ENCODE data around the gene EIF2S1. TPM values are rescaled to one million over a fixed set of nuclear protein-coding genes. Genes with fewer than 3 reads are reported as not detected.

Gene EIF2S1
- total and polyA plus RNA-seq, 4 donors, result 32.3 to 84.6 (median 70.1) TPM

DNA sequence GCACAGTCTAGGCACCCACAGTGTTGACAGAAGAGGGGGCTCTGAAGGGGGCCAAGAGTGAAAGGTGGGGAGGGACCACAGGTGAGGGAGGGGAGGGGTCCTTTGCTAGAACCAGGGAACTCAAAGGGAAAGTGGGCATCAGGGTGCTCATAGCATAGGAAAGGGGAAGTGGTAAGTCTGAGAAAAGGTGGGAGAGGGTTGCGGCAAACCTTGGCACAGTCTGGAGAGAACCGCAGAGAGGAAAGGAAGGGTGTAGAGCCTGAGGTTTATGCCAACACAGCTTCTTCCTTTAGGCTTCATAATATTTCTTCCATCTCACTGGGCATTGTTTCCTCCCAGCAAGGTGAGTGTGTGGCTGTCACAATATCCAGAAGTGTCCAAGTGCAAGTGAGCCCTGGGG is 63.3 kb downstream of the EIF2S1 start:
- Histone ChIP-seq H3K4me1 (ENCODE audit: control insufficient read depth in 4 of 4, insufficient read depth in 4 of 4, low read length in 3 of 4) (peaks cover 0 to 6% (median 2%) of the 10 kb centered on the region in 4 donors), H3K27ac (ENCODE audit: low read depth in 1 of 2, low read length in 2 of 2) (no peak overlapping the region), H3K9ac (ENCODE audit: low read depth in 1 of 2, low read length in 2 of 2) (no peak overlapping the region), H3K36me3 (ENCODE audit: control insufficient read depth in 4 of 4, insufficient read depth in 3 of 4, low read depth in 1 of 4, low read length in 3 of 4) (no peaks in the 10 kb centered on the region), H3K27me3 (ENCODE audit: control insufficient read depth in 4 of 4, insufficient read depth in 4 of 4, low read length in 3 of 4) (peaks cover 0 to 3% (median 0%) of the 10 kb centered on the region in 4 donors), H3K4me3 (ENCODE audit: low read depth in 1 of 3, low read length in 3 of 3) (no peak overlapping the region), H3K9me3 (ENCODE audit: control insufficient read depth in 4 of 4, low read length in 3 of 4) (no peaks in the 10 kb centered on the region)
- no peak for DNase-seq (ENCODE audit: low spot score)
- 71% methylated on average over 2 of the region's 2 CpGs for WGBS
- TF ChIP-seq RAD21 (IDR thresholded peaks at IDR 0.05) (no peak), EGR1 (IDR thresholded peaks at IDR 0.05; ENCODE audit: low read depth in 2 of 2) (no peak), RXRA (IDR thresholded peaks at IDR 0.05) (no peak), FOXA2 (IDR thresholded peaks at IDR 0.05) (no peak), GABPA (IDR thresholded peaks at IDR 0.05 in 1 of 2, conservative IDR thresholded peaks at IDR 0.05 in 1 of 2) (no peak), HNF4A (conservative IDR thresholded peaks at IDR 0.05) (no peak), SP1 (IDR thresholded peaks at IDR 0.05) (no peak), NR2F2 (IDR thresholded peaks at IDR 0.05) (no peak), TAF1 (conservative IDR thresholded peaks at IDR 0.05) (no peak), FOXA1 (IDR thresholded peaks at IDR 0.05) (no peak), YY1 (IDR thresholded peaks at IDR 0.05) (no peak), JUND (IDR thresholded peaks at IDR 0.05) (no peak)
- TF ChIP-seq, protein P1, sequence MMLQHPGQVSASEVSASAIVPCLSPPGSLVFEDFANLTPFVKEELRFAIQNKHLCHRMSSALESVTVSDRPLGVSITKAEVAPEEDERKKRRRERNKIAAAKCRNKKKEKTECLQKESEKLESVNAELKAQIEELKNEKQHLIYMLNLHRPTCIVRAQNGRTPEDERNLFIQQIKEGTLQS (IDR thresholded peaks at IDR 0.05), result no peak
- TF ChIP-seq, protein P2, sequence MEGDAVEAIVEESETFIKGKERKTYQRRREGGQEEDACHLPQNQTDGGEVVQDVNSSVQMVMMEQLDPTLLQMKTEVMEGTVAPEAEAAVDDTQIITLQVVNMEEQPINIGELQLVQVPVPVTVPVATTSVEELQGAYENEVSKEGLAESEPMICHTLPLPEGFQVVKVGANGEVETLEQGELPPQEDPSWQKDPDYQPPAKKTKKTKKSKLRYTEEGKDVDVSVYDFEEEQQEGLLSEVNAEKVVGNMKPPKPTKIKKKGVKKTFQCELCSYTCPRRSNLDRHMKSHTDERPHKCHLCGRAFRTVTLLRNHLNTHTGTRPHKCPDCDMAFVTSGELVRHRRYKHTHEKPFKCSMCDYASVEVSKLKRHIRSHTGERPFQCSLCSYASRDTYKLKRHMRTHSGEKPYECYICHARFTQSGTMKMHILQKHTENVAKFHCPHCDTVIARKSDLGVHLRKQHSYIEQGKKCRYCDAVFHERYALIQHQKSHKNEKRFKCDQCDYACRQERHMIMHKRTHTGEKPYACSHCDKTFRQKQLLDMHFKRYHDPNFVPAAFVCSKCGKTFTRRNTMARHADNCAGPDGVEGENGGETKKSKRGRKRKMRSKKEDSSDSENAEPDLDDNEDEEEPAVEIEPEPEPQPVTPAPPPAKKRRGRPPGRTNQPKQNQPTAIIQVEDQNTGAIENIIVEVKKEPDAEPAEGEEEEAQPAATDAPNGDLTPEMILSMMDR (IDR thresholded peaks at IDR 0.05; ENCODE audit: low read depth, low read length, missing input control), result no peak
- TF ChIP-seq, protein P3, sequence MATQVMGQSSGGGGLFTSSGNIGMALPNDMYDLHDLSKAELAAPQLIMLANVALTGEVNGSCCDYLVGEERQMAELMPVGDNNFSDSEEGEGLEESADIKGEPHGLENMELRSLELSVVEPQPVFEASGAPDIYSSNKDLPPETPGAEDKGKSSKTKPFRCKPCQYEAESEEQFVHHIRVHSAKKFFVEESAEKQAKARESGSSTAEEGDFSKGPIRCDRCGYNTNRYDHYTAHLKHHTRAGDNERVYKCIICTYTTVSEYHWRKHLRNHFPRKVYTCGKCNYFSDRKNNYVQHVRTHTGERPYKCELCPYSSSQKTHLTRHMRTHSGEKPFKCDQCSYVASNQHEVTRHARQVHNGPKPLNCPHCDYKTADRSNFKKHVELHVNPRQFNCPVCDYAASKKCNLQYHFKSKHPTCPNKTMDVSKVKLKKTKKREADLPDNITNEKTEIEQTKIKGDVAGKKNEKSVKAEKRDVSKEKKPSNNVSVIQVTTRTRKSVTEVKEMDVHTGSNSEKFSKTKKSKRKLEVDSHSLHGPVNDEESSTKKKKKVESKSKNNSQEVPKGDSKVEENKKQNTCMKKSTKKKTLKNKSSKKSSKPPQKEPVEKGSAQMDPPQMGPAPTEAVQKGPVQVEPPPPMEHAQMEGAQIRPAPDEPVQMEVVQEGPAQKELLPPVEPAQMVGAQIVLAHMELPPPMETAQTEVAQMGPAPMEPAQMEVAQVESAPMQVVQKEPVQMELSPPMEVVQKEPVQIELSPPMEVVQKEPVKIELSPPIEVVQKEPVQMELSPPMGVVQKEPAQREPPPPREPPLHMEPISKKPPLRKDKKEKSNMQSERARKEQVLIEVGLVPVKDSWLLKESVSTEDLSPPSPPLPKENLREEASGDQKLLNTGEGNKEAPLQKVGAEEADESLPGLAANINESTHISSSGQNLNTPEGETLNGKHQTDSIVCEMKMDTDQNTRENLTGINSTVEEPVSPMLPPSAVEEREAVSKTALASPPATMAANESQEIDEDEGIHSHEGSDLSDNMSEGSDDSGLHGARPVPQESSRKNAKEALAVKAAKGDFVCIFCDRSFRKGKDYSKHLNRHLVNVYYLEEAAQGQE (IDR thresholded peaks at IDR 0.05), result no peak
- TF ChIP-seq, protein P4, sequence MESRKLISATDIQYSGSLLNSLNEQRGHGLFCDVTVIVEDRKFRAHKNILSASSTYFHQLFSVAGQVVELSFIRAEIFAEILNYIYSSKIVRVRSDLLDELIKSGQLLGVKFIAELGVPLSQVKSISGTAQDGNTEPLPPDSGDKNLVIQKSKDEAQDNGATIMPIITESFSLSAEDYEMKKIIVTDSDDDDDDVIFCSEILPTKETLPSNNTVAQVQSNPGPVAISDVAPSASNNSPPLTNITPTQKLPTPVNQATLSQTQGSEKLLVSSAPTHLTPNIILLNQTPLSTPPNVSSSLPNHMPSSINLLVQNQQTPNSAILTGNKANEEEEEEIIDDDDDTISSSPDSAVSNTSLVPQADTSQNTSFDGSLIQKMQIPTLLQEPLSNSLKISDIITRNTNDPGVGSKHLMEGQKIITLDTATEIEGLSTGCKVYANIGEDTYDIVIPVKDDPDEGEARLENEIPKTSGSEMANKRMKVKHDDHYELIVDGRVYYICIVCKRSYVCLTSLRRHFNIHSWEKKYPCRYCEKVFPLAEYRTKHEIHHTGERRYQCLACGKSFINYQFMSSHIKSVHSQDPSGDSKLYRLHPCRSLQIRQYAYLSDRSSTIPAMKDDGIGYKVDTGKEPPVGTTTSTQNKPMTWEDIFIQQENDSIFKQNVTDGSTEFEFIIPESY (IDR thresholded peaks at IDR 0.05), result no peak
- TF ChIP-seq, protein P5, sequence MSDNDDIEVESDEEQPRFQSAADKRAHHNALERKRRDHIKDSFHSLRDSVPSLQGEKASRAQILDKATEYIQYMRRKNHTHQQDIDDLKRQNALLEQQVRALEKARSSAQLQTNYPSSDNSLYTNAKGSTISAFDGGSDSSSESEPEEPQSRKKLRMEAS (IDR thresholded peaks at IDR 0.05), result no peak

Measured in liver (tissue), 9 donors.